ENCODE results near the gene EGFL8. TPM values are rescaled to one million over a fixed set of nuclear protein-coding genes. Genes with fewer than 3 reads are reported as not detected.

EGFL8 gene
- total and polyA plus RNA-seq, 9 of the 15 experiments (the other 6 are each of a cell fraction or from before 2014, with no cell fraction given) = 2.2 to 47.4 (median 14.2) TPM

- TF ChIP-seq, protein P1, sequence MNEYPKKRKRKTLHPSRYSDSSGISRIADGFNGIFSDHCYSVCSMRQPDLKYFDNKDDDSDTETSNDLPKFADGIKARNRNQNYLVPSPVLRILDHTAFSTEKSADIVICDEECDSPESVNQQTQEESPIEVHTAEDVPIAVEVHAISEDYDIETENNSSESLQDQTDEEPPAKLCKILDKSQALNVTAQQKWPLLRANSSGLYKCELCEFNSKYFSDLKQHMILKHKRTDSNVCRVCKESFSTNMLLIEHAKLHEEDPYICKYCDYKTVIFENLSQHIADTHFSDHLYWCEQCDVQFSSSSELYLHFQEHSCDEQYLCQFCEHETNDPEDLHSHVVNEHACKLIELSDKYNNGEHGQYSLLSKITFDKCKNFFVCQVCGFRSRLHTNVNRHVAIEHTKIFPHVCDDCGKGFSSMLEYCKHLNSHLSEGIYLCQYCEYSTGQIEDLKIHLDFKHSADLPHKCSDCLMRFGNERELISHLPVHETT (CRISPR knock-in tag; conservative IDR thresholded peaks at IDR 0.05 in 1 of 2, IDR thresholded peaks at IDR 0.05 in 1 of 2) = peak in 1 of 2 experiments; percentile 64; a peak in 1 of 4 replicates
- TF ChIP-seq KLF10 (CRISPR knock-in tag; IDR thresholded peaks at IDR 0.05) = no peak
- TF ChIP-seq, protein P2, sequence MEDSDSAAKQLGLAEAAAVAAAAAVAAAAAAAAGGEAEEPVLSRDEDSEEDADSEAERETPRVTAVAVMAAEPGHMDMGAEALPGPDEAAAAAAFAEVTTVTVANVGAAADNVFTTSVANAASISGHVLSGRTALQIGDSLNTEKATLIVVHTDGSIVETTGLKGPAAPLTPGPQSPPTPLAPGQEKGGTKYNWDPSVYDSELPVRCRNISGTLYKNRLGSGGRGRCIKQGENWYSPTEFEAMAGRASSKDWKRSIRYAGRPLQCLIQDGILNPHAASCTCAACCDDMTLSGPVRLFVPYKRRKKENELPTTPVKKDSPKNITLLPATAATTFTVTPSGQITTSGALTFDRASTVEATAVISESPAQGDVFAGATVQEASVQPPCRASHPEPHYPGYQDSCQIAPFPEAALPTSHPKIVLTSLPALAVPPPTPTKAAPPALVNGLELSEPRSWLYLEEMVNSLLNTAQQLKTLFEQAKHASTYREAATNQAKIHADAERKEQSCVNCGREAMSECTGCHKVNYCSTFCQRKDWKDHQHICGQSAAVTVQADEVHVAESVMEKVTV (CRISPR knock-in tag; IDR thresholded peaks at IDR 0.05) = 0 out of 2 replicates have a peak, but pooled peaks have one; percentile 40
- TF ChIP-seq BRD4 (IDR thresholded peaks at IDR 0.05) = no peak
- TF ChIP-seq ETV6 (IDR thresholded peaks at IDR 0.05; ENCODE audit: borderline replicate concordance in 1 of 2, low read depth in 2 of 2, low read length in 1 of 2) = no peak
- no peak for TF ChIP-seq ETV6 (CRISPR knock-in tag; IDR thresholded peaks at IDR 0.05; ENCODE audit: borderline replicate concordance)
- peak; percentile 30 for TF ChIP-seq SMAD4 (CRISPR knock-in tag; conservative IDR thresholded peaks at IDR 0.05)
- TF ChIP-seq, protein P3, sequence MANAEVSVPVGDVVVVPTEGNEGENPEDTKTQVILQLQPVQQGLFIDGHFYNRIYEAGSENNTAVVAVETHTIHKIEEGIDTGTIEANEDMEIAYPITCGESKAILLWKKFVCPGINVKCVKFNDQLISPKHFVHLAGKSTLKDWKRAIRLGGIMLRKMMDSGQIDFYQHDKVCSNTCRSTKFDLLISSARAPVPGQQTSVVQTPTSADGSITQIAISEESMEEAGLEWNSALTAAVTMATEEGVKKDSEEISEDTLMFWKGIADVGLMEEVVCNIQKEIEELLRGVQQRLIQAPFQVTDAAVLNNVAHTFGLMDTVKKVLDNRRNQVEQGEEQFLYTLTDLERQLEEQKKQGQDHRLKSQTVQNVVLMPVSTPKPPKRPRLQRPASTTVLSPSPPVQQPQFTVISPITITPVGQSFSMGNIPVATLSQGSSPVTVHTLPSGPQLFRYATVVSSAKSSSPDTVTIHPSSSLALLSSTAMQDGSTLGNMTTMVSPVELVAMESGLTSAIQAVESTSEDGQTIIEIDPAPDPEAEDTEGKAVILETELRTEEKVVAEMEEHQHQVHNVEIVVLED (CRISPR knock-in tag; IDR thresholded peaks at IDR 0.05) = 0 out of 2 replicates have a peak, but pooled peaks have one; percentile 30
- 0 out of 2 replicates have a peak, but pooled peaks have one; percentile 26 for TF ChIP-seq ZNF41 (CRISPR knock-in tag; conservative IDR thresholded peaks at IDR 0.05)
- 0 out of 2 replicates have a peak, but pooled peaks have one; percentile 11 for TF ChIP-seq GTF2E2 (tag; IDR thresholded peaks at IDR 0.05)
- no peak for TF ChIP-seq TAL1 (IDR thresholded peaks at IDR 0.05)
- TF ChIP-seq KHSRP (IDR thresholded peaks at IDR 0.05) = no peak
- peak; percentile 59; the same call in 1 of the 2 replicates for TF ChIP-seq CBFB (CRISPR knock-in tag; IDR thresholded peaks at IDR 0.05)
- no peak for TF ChIP-seq SIRT6 (IDR thresholded peaks at IDR 0.05; ENCODE audit: low read depth, low read length)
- TF ChIP-seq ZNF79 (CRISPR knock-in tag; IDR thresholded peaks at IDR 0.05; ENCODE audit: low read depth) = peak; percentile 19; the same call in 1 of the 2 replicates
- TF ChIP-seq ARHGAP35 (IDR thresholded peaks at IDR 0.05; ENCODE audit: partially characterized antibody) = no peak
- TF ChIP-seq TCFL5 (CRISPR knock-in tag; conservative IDR thresholded peaks at IDR 0.05) = 0 out of 2 replicates have a peak, but pooled peaks have one; percentile 55
- TF ChIP-seq KAT7 (CRISPR knock-in tag; IDR thresholded peaks at IDR 0.05; ENCODE audit: borderline replicate concordance) = peak; percentile 66; the same call in 1 of the 2 replicates
- TF ChIP-seq, protein P4, sequence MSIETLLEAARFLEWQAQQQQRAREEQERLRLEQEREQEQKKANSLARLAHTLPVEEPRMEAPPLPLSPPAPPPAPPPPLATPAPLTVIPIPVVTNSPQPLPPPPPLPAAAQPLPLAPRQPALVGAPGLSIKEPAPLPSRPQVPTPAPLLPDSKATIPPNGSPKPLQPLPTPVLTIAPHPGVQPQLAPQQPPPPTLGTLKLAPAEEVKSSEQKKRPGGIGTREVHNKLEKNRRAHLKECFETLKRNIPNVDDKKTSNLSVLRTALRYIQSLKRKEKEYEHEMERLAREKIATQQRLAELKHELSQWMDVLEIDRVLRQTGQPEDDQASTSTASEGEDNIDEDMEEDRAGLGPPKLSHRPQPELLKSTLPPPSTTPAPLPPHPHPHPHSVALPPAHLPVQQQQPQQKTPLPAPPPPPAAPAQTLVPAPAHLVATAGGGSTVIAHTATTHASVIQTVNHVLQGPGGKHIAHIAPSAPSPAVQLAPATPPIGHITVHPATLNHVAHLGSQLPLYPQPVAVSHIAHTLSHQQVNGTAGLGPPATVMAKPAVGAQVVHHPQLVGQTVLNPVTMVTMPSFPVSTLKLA (conservative IDR thresholded peaks at IDR 0.05) = no peak; a peak in 1 of 4 replicates
- TF ChIP-seq, protein P5, sequence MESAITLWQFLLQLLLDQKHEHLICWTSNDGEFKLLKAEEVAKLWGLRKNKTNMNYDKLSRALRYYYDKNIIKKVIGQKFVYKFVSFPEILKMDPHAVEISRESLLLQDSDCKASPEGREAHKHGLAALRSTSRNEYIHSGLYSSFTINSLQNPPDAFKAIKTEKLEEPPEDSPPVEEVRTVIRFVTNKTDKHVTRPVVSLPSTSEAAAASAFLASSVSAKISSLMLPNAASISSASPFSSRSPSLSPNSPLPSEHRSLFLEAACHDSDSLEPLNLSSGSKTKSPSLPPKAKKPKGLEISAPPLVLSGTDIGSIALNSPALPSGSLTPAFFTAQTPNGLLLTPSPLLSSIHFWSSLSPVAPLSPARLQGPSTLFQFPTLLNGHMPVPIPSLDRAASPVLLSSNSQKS (CRISPR knock-in tag; IDR thresholded peaks at IDR 0.05) = peak; percentile 80; the same call in 1 of the 2 replicates
- TF ChIP-seq FOSL1 (tag; conservative IDR thresholded peaks at IDR 0.05) = peak; percentile 45; the same call in 1 of the 2 replicates
These were observed 12.9 kb downstream of the EGFL8 start (continued) for GRCh38 chr6:32177183-32177787.

All from K562 (cell line).